Fibroblast of mammary gland (primary cell): ENCODE measurements around the gene COL7A1.

Source experiments
- DNase-seq: peaks from one replicate; pipeline ENCODE4 v3.0.0-alpha.2; 2010; ENCODE audit warnings: low read depth
- H3K4me3 ChIP-seq: 2 replicates; pipeline ENCODE4 v1.5.1; 2011; ENCODE audit warnings: low read depth, mild to moderate bottlenecking, low read length, moderate library complexity; ENCODE audit not compliant: control insufficient read depth
- CTCF ChIP-seq: conservative IDR thresholded peaks from 2 replicates; pipeline ENCODE4 v1.5.1; 2011; ENCODE audit warnings: low read depth, low read length, inconsistent platforms; ENCODE audit not compliant: control insufficient read depth, insufficient read depth

The COL7A1 gene

DNA sequence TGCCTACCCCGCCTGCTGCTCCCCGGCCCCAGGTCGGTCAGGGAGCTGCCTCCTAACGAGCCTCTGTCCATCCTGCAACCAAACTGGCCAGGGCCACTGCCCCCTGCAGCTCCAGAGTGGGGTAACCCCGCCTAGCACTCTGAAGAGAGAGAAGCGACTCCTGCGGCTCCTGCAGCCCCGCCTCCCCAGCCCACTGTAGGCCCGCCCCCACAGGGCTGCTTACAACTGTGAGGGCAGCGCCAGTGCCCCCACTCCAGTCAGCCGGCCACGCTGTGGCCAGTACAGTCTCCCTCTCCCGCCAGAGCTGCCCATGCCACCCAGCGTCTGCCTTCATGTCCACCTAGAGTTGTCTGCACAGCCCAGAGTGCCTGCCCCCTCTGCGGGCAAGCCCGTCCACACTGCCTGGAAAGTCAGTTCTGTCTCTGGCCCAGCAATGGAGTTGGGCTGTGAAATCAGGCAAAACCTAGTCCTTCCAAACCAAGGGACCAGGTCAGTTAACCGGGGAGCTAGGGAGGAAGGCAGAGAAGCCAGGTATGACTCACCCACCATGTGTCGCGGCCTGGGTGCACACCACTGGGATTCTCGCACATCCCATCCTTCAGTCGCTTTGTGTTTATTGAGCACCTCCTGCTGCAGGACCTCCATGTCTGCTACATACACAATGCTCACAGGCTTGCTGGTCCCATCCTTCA lies 33.9 kb downstream of the COL7A1 start:
- peak; percentile 33 for TF ChIP-seq CTCF
- no peak overlapping the region for H3K4me3 ChIP-seq
- DNase-seq, result peak; percentile 66

GRCh38 chr3:48560648-48561018 lies 34.5 kb downstream of the COL7A1 start:
- H3K4me3 ChIP-seq, result no peak overlapping the region
- DNase-seq, result no peak
- no peak for TF ChIP-seq CTCF

GRCh38 chr3:48558493-48559134 lies 36.5 kb downstream of the COL7A1 start:
- no peak for DNase-seq
- no peak for TF ChIP-seq CTCF
- no peak overlapping the region for H3K4me3 ChIP-seq

DNA sequence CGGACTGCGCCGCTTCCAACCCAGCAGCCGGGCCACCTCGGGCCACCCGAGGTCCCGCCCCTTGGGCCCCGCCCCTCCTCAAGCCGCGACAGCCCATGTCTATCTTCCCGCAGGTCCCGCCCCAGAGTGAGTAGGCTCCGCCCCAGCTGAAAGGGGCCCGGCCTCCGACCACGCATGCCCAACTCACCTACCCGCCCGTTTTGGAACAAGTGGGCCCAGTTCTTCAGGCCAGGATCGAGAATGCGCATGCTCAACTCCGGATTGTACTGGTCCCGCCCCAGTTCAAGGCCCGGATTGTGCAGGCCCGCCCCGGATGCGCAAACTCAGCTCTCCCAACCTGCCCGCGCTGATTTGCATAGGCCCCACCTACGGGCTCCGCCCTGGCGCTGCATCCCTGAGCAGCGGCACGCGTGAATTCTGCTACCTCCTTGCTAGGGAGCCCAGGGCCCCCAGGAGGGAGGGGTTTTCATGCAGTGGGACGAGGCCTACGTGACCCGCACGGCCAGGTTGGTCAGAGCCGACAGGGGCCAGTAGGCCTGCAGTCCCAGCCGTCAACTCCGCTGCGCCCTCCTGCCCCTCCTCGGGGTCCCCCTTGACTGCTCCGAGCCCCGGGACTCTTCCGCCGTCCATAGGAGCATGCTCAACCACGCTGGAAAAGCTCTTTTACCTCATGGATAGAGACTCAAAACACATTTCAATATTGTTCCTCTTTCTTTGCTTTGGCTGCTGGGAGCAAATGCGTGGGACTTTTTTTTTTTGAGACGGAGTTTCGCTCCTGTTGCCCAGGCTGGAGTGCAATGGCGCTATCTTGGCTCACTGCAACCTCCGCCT lies 38.1 kb downstream of the COL7A1 start, which contains the start of gene PFKFB4:
Gene PFKFB4 (minus strand): TSS at position 8 of the 831 bp plus-strand sequence. CDS start 26 bp downstream, outside the sequence.
- peak within 1 kb of the TSS; percentile 69 for H3K4me3 ChIP-seq
- no peak for TF ChIP-seq CTCF
- peak; percentile 99 for DNase-seq

GRCh38 chr3:48555949-48556795 lies 39.0 kb downstream of the COL7A1 start:
- no peak for TF ChIP-seq CTCF
- peak overlapping the region; percentile 69 for H3K4me3 ChIP-seq
- no peak for DNase-seq
